Measurements from ENCODE around the gene C1QTNF7. TPM values are rescaled to one million over a fixed set of nuclear protein-coding genes. Genes with fewer than 3 reads are reported as not detected.

Gene C1QTNF7, protein sequence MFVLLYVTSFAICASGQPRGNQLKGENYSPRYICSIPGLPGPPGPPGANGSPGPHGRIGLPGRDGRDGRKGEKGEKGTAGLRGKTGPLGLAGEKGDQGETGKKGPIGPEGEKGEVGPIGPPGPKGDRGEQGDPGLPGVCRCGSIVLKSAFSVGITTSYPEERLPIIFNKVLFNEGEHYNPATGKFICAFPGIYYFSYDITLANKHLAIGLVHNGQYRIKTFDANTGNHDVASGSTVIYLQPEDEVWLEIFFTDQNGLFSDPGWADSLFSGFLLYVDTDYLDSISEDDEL
- not detected for total RNA-seq
- polyA plus RNA-seq (2013, experiment 1 of 2) = 0.57 TPM
- 0.37 TPM for polyA plus RNA-seq (2013, experiment 2 of 2)
- long read RNA-seq, experiment 1 = 0 reads
- long read RNA-seq, experiment 2 = 0 reads
- long read RNA-seq, experiment 3 = 0 reads
- long read RNA-seq, experiment 4 = 0 reads

DNA sequence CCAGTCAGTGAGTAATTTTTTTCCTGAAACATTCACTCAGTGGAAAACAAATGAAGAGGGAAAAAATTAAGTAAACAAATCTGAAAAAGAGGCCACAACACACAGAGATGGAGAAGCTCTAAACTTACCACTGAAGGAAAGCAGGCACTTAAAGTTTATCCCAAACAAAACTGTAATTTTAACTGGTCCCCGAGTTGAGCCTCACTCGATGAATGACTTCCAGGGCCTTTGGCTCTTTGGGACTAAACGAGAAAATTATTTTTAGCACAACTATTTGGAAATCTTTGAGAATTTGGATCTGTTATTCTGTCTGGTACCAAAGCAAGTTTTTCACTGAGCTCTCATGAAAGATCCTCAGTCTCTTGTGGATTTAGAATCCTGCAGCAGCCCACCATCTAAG lies at the start of gene C1QTNF7:
Gene C1QTNF7 (plus strand): TSS at position 333 of the 400 bp plus-strand sequence. CDS start 7,711 bp downstream, outside the sequence.
- TF ChIP-seq, protein P1, sequence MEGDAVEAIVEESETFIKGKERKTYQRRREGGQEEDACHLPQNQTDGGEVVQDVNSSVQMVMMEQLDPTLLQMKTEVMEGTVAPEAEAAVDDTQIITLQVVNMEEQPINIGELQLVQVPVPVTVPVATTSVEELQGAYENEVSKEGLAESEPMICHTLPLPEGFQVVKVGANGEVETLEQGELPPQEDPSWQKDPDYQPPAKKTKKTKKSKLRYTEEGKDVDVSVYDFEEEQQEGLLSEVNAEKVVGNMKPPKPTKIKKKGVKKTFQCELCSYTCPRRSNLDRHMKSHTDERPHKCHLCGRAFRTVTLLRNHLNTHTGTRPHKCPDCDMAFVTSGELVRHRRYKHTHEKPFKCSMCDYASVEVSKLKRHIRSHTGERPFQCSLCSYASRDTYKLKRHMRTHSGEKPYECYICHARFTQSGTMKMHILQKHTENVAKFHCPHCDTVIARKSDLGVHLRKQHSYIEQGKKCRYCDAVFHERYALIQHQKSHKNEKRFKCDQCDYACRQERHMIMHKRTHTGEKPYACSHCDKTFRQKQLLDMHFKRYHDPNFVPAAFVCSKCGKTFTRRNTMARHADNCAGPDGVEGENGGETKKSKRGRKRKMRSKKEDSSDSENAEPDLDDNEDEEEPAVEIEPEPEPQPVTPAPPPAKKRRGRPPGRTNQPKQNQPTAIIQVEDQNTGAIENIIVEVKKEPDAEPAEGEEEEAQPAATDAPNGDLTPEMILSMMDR (conservative IDR thresholded peaks at IDR 0.05) = no peak
- Histone ChIP-seq H3K4me3 (ENCODE audit: low read length) (no peak within 1 kb of the TSS), H3K9ac (ENCODE audit: extremely low read depth, low read length, poor library complexity, severe bottlenecking) (no peak within 1 kb of the TSS), H3K27ac (ENCODE audit: low read depth, low read length) (no peak within 1 kb of the TSS), H3K27me3 (ENCODE audit: control insufficient read depth, insufficient read depth, low read length, poor library complexity, severe bottlenecking) (no peaks in the 10 kb centered on the region), H3K9me3 (ENCODE audit: control insufficient read depth, low read length) (no peaks in the 10 kb centered on the region), H3K4me1 (ENCODE audit: control insufficient read depth, insufficient read depth, low read length) (no peaks in the 10 kb centered on the region), H3K36me3 (ENCODE audit: control insufficient read depth, insufficient read depth, low read length) (no peaks in the 10 kb centered on the region)
- H3K4me1 Mint-ChIP-seq = no peaks in the 10 kb centered on the region
- H3K9me3 Mint-ChIP-seq = no peaks in the 10 kb centered on the region
- DNase-seq = no peak
- H3K27ac Mint-ChIP-seq = no peak within 1 kb of the TSS
- WGBS, 2 experiments (ENCODE audit: insufficient coverage in 1 of 2, insufficient read length in 1 of 2) = 83 to 91% methylated on average over 3 of the region's 3 CpGs
- H3K27me3 Mint-ChIP-seq (ENCODE audit: insufficient read depth) = no peaks in the 10 kb centered on the region
- H3K4me3 Mint-ChIP-seq = no peak within 1 kb of the TSS
- H3K36me3 Mint-ChIP-seq (ENCODE audit: low read depth) = no peaks in the 10 kb centered on the region

DNA sequence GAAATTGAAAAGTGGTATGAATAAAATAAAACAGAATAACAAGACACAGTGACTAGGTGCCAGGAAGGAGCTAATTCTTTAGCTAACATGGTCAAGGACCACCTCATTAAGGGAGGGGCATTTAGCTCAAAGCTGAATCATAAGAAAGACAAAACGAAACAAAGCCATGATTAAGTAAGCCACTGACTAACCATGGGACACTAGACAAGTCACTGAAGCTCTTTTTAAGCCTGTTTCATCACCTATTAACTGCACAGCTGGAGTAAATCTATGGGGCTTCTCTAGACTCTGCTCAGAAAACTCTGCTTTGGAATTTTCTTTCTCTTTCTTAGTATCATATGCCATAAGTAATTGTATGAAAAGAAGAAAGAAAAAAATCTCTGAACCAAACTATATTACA lies 49.8 kb upstream of the C1QTNF7 start:
- no peak overlapping the region for H3K27ac ChIP-seq (ENCODE audit: low read depth, low read length)
- no peak overlapping the region for H3K4me3 ChIP-seq (ENCODE audit: low read length)
- Mint-ChIP-seq H3K4me1 (peaks cover 11% of the 10 kb centered on the region), H3K27ac (no peak overlapping the region), H3K9me3 (no peaks in the 10 kb centered on the region), H3K4me3 (no peak overlapping the region), H3K27me3 (ENCODE audit: insufficient read depth) (no peaks in the 10 kb centered on the region), H3K36me3 (ENCODE audit: low read depth) (no peaks in the 10 kb centered on the region)
- no peaks in the 10 kb centered on the region for H3K36me3 ChIP-seq (ENCODE audit: control insufficient read depth, insufficient read depth, low read length)
- no peak for DNase-seq
- 40 to 67% methylated on average over 1 of the region's 1 CpG for WGBS, 2 experiments (ENCODE audit: insufficient coverage in 1 of 2, insufficient read length in 1 of 2)
- H3K9me3 ChIP-seq (ENCODE audit: control insufficient read depth, low read length) = no peaks in the 10 kb centered on the region
- no peak overlapping the region for H3K9ac ChIP-seq (ENCODE audit: extremely low read depth, low read length, poor library complexity, severe bottlenecking)
- TF ChIP-seq, protein P1 (conservative IDR thresholded peaks at IDR 0.05) = no peak
- H3K27me3 ChIP-seq (ENCODE audit: control insufficient read depth, insufficient read depth, low read length, poor library complexity, severe bottlenecking) = no peaks in the 10 kb centered on the region
- H3K4me1 ChIP-seq (ENCODE audit: control insufficient read depth, insufficient read depth, low read length) = no peaks in the 10 kb centered on the region

DNA sequence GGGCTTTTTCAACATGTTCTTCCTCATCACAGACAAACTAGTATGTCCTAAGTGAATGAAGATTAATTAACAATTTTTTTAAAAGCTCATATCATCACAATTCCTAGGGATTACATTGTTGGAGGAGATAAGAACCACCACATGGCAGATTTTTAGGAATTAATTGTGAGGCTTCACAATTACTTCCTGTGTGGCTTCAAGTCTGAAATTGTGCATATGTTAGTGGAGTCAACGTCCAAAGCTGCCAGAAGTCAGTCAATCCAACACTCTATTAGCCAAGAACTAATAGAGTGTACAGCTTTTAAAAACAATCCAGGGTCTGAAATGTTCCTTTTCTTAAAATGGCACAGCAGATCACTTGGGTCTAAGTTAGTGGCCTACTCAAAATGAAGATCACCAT lies 49.3 kb upstream of the C1QTNF7 start:
- H3K4me3 ChIP-seq (ENCODE audit: low read length) = no peak overlapping the region
- TF ChIP-seq, protein P1 (conservative IDR thresholded peaks at IDR 0.05) = no peak
- Mint-ChIP-seq H3K4me1 (peaks cover 11% of the 10 kb centered on the region), H3K27ac (no peak overlapping the region), H3K4me3 (no peak overlapping the region), H3K36me3 (ENCODE audit: low read depth) (no peaks in the 10 kb centered on the region), H3K9me3 (no peaks in the 10 kb centered on the region), H3K27me3 (ENCODE audit: insufficient read depth) (no peaks in the 10 kb centered on the region)
- H3K4me1 ChIP-seq (ENCODE audit: control insufficient read depth, insufficient read depth, low read length) = no peaks in the 10 kb centered on the region
- no peaks in the 10 kb centered on the region for H3K9me3 ChIP-seq (ENCODE audit: control insufficient read depth, low read length)
- H3K27ac ChIP-seq (ENCODE audit: low read depth, low read length) = no peak overlapping the region
- H3K27me3 ChIP-seq (ENCODE audit: control insufficient read depth, insufficient read depth, low read length, poor library complexity, severe bottlenecking) = no peaks in the 10 kb centered on the region
- DNase-seq = no peak
- no peaks in the 10 kb centered on the region for H3K36me3 ChIP-seq (ENCODE audit: control insufficient read depth, insufficient read depth, low read length)
- no peak overlapping the region for H3K9ac ChIP-seq (ENCODE audit: extremely low read depth, low read length, poor library complexity, severe bottlenecking)
- 81 to 86% methylated on average over 1 of the region's 1 CpG for WGBS, 2 experiments (ENCODE audit: insufficient coverage in 1 of 2, insufficient read length in 1 of 2)

Measured in endodermal cell (in vitro differentiated cells).